Fibroblast of skin of abdomen (primary cell): Measurements from ENCODE around the gene PCYT2.

Experiments
- DNase-seq: peaks from one replicate; pipeline ENCODE4 v3.0.0-alpha.2; 2013

The PCYT2 gene

GRCh38 chr17:81942167-81942553 is 31.0 kb upstream of the PCYT2 start:
- no peak for DNase-seq

GRCh38 chr17:81941484-81942166 is 30.4 kb upstream of the PCYT2 start:
- no peak for DNase-seq

- no peak for DNase-seq
Observed at GRCh38 chr17:81940538-81941483, 29.6 kb upstream of the PCYT2 start.

GRCh38 chr17:81939881-81940385 is 28.7 kb upstream of the PCYT2 start:
- DNase-seq, result no peak

GRCh38 chr17:81939218-81939617 is 28.0 kb upstream of the PCYT2 start:
- no peak for DNase-seq

GRCh38 chr17:81935709-81936084 is 24.5 kb upstream of the PCYT2 start:
- no peak for DNase-seq

- no peak for DNase-seq
Observed at GRCh38 chr17:81934850-81935708, 23.9 kb upstream of the PCYT2 start.

GRCh38 chr17:81934098-81934757 is 23.0 kb upstream of the PCYT2 start:
- no peak for DNase-seq

- no peak for DNase-seq
Observed at GRCh38 chr17:81933178-81933699, 22.0 kb upstream of the PCYT2 start.

GRCh38 chr17:81932333-81932983 is 21.3 kb upstream of the PCYT2 start:
- DNase-seq, result no peak

GRCh38 chr17:81931557-81932332 is 20.5 kb upstream of the PCYT2 start:
- DNase-seq, result no peak

GRCh38 chr17:81931189-81931556 is 20.0 kb upstream of the PCYT2 start:
- DNase-seq, result no peak

- no peak for DNase-seq
Observed at GRCh38 chr17:81930142-81931125, 19.2 kb upstream of the PCYT2 start.

GRCh38 chr17:81929253-81930141 is 18.3 kb upstream of the PCYT2 start:
- no peak for DNase-seq

- no peak for DNase-seq
Observed at GRCh38 chr17:81928544-81929252, 17.5 kb upstream of the PCYT2 start.

- DNase-seq, result peak; percentile 94
Observed at GRCh38 chr17:81927653-81928543, 16.7 kb upstream of the PCYT2 start, which contains the start of gene MAFG. Gene MAFG (minus strand): TSS chr17:81927735. CDS start chr17:81923185, 4,550 bp downstream.
